Activated T-cell treated with anti-CD3 and anti-CD28 coated beads, Interleukin-2, amount 50 U/mL, for 48 hours (primary cell): ENCODE measurements around the gene PITX3.

Experiments used
- DNase-seq, 2 experiments: peaks; one replicate each; pipeline ENCODE4 v3.0.0-alpha.2; 2020

PITX3 gene

GRCh38 chr10:102241444-102242117 lies at the start of gene PITX3:
PITX3 (minus strand) TSS chr10:102241512; CDS start chr10:102232080, 9,432 bp downstream.
- peak; percentile 93 to 95 for DNase-seq

DNA sequence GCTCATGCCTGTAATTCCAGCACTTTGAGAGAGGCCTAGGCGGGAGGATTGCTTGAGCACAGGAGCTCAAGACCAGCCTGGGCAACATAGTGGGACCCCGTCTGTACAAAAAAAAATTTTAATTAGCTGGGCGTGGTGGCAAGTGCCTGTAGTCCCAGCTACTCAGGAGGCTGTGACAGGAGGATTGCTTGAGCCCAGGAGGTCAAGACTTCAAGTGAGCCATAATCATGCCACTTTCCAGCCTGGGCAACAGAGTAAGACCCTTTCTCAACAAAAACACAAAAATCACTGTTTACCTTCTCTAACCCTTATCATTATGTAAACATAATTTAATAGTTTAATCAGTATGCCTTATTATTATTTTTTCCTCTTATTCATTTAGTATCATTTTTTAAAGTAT lies 48.5 kb upstream of the PITX3 start:
- no peak for DNase-seq

DNA sequence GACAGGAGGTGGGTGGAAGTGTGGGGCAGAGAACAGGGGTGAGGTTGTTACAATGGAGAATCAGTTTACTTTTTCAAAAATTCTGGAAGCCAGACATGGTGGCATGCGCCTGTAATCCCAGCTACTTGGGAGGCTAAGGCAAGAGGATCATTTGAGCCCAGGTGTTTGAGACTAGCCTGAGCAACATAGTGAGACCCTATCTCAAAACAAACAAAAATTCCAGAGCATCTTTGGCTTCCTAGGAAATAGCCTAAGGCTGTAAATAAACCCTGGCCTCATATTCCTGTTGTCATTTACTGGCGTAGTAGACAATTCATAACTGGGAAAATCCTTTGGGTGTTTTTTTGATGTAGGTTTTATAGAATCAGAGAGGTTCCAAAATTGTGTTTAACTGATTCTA lies 48.0 kb upstream of the PITX3 start:
- no peak for DNase-seq

- no peak for DNase-seq
Observed at GRCh38 chr10:102287991-102288390, 46.7 kb upstream of the PITX3 start.

GRCh38 chr10:102287538-102287937 lies 46.2 kb upstream of the PITX3 start:
- peak in 1 of 2 experiments; percentile 32 for DNase-seq

DNA sequence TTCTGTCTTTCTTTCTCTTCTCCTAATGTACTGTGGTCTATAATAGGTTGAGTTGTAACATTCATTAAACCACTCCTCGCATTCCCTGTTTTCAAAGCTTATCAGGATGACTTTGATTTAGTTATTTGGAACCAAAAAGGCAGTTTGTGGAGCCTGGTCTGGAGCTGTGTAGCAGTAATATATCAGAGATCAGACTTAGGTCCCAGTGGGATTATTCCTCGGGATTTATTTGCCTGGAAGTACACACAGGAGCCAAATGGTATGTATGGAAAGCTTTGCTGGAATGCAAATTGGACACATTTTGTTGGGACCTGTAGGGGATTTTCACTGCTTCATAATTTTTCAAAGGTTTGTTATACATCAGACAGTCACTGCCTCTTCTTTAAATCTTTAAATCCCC lies 44.9 kb upstream of the PITX3 start:
- DNase-seq = no peak

DNA sequence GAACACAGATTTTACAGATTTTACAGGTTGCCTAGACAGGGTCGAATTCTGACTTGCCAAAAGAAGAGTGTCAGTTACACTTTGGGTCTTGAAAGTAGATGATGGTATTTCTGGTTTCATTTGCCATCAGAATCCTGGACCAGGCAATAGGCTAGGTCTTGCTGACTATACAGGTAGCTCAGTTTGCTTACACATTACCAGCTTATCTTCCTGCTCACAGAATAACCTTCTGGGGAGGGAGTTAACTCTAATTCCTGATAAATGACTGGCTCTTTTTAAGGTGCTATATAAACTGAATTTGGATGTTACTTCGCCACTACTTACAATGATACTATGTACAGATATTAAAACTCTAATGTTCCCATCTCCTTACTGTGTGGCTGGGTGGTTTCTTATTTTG lies 43.8 kb upstream of the PITX3 start:
- no peak for DNase-seq

DNA sequence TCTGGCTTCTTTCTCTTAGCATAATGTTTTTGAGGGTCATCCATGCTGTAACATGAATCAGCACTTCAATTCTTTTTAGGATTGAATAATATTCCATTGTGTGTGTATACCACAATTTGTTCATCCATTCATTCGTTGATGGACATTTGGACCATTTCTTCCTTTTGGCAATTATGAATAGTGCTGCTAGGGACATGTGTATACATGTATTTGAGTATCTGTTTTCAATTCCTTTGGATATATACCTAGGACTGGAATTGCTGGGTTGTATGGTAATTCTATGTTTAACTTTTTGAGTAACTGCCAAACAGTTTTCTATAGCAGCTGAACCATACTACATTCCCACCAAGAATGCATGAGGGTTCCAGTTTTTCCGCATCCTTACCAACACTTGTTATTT lies 43.2 kb upstream of the PITX3 start:
- no peak for DNase-seq

DNA sequence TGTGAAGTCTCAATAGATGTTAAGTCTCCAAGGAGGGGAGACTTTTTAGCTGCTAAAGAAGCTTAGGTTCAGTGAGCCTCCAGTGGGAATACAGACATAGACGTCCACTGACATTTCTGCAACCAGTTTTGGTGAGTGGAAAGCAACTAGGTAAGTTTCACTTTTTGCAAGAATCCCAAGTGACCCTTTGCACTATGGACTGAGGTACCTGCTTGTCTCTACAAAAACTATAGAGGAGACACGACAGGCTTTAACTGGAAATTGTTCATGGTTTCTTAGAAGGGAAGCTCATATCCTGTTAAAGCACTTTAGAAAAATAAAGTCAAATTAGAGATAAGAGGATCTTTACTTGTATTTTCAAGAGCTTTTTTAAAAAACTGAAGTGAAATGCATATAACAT lies 42.6 kb upstream of the PITX3 start:
- DNase-seq = no peak

DNA sequence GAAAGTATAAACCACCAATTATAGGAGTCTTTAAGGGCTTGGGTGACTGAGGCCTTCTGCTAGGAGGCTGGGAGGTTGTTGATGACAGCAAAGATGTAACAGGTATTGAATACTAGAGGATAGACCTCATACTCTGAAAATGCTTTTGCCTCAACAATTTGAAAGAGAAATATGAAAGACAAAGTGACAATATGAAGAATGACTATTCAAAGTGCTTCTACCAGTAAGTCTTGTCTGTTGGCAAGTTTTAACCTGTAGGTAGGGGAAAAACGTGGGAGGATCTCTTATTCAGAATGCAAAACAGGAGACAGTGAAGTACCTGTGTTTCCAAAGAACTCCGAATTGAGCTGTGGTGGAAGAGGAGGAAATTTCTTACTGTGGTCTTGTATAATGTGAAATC lies 42.2 kb upstream of the PITX3 start:
- DNase-seq = no peak

GRCh38 chr10:102281102-102281487 lies 39.8 kb upstream of the PITX3 start:
- no peak for DNase-seq

GRCh38 chr10:102280397-102281101 lies 39.2 kb upstream of the PITX3 start:
- DNase-seq = no peak

DNA sequence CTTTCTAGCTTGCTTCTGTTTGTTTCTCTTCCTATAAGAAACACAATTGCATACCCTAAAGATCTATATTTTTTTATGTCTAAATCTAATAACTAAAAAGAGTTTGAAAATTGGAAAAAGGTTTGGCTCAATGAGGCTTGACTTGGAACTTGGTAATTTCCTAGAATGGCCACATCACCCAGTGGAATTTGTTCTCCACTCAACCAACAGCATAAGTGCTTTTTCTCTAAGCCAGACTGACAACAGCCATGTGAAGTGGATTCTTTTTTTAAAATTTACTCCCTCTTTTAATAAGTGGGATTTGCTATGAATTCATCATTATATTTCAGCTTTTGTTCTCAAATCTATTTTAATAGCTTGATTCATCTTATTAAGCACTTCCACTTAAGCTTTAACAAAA lies 37.8 kb upstream of the PITX3 start:
- DNase-seq = no peak

- no peak for DNase-seq
Observed at GRCh38 chr10:102275343-102275742, 34.0 kb upstream of the PITX3 start.

GRCh38 chr10:102274062-102274461 lies 32.8 kb upstream of the PITX3 start:
- no peak for DNase-seq

DNA sequence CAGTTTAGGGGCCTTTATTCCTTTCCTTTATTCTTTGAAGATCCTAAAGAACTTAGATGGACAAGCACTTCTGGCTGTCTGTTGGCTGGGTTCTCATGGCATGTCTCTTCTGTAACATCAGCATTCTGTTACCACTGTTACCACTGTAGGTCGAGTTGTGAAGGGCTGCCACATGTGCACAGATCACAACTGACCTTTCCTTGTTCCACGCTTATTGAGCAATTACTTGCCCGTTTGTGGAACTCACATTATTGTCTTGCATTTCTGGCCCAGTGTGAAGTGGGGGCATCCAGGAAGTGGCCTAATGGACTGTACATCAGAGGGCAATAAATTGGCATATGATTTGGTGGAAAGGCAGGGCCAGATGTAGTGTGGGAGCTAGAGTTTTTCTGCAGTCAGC lies 27.7 kb upstream of the PITX3 start:
- DNase-seq = no peak

DNA sequence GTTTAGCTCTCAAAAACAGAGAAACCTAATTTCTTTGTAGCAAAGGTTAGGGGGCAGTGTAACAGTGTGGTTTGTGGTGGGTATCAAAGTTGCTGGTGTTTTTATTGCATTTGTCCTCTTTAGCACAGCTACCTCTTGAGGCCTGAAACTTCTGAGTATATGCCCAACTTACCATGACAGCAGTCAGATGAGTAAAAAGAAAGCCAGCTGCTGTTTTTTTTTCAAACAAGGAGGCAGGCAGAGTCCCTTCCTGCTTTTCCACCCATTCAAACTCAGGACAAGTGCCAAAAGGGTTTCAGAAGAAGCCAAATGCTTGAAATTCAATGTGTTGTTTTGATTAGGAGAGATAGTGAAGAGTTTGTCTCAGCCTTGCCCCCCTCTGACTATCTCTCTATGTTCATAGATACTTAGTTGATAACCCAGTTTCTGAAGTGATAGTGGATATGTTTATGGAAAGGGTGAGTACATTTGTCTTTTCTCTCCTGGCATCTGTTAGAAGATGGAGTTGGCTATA lies 27.1 kb upstream of the PITX3 start:
- DNase-seq = no peak

GRCh38 chr10:102267748-102268147 lies 26.4 kb upstream of the PITX3 start:
- no peak for DNase-seq

DNA sequence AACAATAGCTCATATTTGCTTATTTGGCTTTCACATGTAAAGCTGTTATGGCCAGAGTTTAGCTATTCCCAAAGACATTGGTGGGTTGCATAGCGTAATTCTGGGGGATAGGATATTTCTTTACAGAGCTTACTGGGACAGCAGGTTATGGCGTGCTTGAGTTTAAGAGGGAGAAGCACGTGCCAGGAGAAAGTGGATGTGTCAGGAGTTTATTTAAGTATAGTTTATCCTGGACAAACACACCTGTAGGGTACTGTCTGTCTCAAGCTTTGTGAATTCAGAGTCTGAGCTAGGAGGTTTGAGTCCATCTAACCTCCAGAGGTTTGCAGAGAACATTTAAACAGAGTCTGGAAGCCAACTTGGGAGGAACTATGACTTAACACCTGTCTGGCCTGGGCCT lies 25.4 kb upstream of the PITX3 start:
- no peak for DNase-seq

DNA sequence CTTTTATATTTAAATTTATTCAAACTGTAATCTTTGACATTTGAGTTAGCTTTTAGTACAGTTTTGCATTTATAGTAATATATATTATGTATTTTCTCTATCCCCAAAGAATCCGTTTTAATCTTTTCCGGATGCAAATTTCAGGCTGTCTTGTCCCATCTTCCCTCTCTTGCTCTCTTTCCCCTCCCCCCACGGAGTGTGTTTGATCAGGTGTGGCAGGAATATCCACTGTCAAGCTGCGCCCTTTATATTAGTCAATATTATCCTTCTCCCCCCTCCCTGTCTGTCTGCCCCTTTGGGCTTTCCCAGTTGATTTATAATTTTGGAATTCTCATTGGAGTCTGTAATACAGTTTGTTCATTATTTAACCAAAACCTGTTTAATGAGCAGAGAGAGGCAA lies 23.1 kb upstream of the PITX3 start:
- DNase-seq = no peak

GRCh38 chr10:102262744-102263370 lies 21.5 kb upstream of the PITX3 start:
- no peak for DNase-seq

DNA sequence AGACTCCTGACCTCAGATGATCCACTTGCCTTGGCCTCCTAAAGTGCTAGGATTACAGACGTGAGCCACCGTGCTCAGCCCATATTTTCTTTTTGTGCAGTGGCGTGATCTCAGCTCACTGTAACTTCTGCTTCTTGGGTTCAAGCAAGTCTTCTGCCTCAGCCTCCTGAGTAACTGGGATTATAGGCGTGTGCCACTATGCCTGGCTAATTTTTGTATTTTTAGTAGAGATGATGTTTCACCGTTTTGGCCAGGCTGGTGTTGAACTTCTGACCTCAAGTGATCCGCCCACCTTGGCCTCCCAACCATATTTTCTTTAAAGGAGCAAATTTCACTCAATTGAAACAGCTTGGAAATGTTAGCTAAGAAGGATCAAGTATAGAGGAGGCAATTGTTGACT lies 20.5 kb upstream of the PITX3 start:
- no peak for DNase-seq

DNA sequence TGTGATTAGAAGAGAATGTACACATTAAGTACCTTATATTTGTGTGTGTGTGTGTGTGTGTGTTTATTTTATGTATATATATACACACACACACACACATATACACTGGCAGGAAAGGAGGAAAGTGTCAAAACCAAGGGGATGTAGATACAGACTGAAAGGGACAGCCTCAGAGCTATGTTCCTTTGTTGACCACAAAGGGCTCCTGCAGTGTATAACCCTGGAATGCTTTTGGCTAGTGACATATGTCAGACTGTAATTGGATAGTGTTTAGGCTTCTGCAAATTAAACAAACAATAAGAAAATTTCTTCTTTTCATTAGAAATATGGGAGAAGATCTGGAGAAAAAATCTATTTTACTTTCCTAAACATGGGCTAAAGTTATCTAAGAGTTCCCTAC lies 19.9 kb upstream of the PITX3 start:
- no peak for DNase-seq

DNA sequence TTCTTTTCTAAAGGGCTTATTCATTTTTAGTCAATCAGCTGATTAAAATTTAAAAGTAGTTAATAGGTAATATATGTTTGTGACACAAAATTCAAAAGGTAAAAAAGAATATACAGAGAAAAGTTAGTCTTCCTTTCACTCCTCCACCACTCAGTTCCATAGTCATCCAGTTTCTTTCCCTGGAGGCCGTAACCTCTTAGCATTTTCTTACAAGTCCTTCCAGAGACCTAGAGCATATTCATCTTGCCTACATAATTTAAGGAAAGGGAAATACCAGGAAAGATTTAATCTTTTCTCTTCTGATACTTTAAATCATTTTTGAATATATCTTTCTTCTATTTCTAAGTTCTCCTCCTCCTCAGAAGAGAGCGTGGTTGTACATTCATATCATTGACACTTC lies 14.1 kb upstream of the PITX3 start:
- DNase-seq = no peak
